AG09319 (cell line): ENCODE measurements around the gene GPHA2.

Experiments
- DNase-seq: peaks from one replicate; pipeline ENCODE4 v3.0.0-alpha.2; 2010; ENCODE audit warnings: low read depth; ENCODE audit errors: extremely low read depth
- TF ChIP-seq, protein P1 (sequence below): IDR thresholded peaks from 2 replicates; pipeline ENCODE4 v1.5.1; 2011; ENCODE audit warnings: low read depth, mild to moderate bottlenecking, inconsistent platforms, low read length, moderate library complexity

The GPHA2 gene

DNA sequence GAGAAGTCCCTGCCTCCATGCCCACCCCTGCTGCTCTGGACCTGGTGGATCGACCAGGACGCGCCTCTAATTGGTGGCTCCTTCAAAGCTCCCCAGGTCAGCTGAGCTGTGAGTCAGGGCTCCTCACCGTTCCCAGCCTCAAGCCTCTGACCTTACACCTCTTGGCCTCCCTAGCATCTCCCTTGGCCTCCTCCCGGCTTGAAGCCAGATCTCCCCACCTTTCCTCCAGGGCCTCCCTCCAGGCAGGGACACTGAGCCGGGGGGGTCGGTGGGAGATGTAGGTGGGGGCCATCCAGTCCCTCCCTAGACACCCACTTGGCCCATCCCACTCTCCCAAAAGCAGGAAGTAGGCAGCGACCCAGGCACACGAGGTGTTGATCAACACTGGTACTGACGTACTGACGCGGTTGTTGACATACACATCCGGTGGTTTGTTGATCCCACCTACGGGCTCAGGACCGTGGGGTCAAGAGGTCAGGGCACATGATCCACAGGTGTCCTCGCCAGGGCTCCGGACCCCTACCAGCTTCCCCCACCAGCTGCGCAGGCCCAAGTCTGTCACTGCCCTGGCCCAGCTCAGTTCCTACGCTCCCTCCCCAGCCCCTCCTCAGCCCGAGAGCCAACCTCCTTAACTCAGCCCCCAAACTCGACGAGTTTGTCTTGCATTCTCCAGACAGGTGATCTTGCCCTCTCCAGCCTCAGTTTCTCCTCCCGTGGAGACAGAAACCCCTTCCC is 19.5 kb downstream of the GPHA2 start:
- no peak for DNase-seq

DNA sequence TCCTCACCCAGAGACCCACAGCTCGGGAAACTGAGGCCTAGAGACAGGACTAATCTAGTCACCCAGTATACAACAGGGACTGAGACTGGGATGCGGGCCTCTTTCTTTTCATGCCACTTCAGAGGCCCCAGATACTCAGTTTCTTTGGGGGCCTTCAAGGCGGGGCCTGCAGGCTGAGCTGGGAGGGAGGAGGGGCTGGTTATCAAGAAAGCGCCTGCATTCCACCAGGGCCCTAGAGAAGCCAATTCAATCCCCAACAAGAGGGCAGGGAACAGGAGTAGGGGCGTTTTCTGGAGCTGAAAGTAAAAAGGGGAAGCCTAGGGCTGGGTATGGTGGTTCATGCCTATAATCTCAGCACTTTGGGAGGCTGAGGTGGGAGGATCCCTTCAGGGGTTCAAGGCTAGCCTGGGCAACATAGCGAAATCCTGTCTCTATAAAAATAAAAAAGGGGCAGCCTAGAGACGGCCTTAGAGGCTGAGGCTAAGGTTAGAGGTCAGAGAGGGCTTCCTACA is 20.3 kb downstream of the GPHA2 start:
- TF ChIP-seq, protein P1, sequence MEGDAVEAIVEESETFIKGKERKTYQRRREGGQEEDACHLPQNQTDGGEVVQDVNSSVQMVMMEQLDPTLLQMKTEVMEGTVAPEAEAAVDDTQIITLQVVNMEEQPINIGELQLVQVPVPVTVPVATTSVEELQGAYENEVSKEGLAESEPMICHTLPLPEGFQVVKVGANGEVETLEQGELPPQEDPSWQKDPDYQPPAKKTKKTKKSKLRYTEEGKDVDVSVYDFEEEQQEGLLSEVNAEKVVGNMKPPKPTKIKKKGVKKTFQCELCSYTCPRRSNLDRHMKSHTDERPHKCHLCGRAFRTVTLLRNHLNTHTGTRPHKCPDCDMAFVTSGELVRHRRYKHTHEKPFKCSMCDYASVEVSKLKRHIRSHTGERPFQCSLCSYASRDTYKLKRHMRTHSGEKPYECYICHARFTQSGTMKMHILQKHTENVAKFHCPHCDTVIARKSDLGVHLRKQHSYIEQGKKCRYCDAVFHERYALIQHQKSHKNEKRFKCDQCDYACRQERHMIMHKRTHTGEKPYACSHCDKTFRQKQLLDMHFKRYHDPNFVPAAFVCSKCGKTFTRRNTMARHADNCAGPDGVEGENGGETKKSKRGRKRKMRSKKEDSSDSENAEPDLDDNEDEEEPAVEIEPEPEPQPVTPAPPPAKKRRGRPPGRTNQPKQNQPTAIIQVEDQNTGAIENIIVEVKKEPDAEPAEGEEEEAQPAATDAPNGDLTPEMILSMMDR: no peak
- no peak for DNase-seq

More for the DNA sequence above, 19.5 kb downstream of the GPHA2 start:
- TF ChIP-seq, protein P1: no peak

DNA sequence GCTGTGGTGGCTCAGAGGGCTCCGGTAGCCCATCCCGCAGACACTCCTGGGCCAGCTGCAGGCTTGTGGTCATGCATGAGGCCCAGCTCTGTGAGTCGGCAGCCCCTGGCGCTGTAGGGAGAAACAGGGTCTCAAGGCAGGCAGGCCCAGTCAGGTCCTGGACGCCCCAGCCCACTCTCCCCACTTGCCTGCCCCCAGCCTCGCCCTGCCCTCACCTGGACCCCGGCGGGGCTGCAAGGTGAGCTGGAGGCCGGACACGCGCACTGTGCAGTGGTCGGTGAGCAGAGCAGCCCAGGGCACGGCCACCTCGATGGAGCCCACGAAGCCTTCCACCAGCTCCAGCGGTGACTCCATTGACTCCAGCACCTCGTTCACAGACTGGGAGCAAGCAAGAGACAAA is 21.6 kb downstream of the GPHA2 start:
- no peak for DNase-seq
- TF ChIP-seq, protein P1: no peak

DNA sequence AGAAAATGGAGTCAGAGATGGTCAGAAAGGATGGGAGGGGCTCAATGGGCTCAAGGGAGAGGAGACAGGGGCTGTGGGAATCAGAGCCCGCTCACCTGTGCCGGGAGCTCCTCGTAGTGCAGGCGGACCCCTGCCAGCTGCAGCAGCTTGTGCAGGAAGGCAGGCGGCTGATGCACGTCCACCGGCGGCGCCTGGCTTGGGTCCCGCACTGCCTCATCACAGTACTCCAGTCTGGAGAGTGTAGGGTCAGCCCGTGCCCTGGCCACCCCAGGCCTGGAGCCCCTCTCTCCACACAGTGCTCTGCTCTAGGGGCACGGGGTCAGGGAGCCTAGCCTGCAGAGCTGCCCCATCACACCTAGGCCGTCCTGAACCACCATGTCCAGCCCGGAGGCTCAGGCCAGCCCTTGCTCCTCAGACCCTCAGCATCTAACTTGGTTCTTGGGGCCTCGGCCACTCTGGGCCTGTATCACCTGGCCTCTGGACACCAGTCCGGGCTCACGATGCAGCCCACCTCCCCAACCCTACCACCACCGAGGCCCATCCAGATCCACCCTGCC is 22.4 kb downstream of the GPHA2 start:
- TF ChIP-seq, protein P1: no peak
- DNase-seq: no peak

DNA sequence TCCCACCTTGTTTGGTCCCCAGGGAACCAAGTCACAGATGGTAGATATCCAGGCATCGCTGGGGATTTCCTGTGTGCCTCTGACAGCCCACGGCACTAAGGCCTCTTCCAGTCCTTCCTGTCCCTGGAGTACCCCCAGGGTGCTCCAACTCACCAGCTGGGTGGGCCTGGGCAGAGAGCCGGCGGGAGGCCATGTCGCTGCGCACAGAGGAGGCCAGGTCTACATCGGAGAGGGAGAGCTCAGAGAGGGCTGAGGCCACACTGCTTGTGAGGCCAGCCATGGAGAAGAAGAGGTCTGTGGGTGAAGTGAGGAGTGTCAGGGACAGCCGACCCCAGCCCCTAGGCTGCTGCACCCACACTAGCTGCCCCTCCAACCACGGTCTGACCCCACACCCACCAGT is 24.0 kb downstream of the GPHA2 start:
- no peak for DNase-seq
- TF ChIP-seq, protein P1: no peak

DNA sequence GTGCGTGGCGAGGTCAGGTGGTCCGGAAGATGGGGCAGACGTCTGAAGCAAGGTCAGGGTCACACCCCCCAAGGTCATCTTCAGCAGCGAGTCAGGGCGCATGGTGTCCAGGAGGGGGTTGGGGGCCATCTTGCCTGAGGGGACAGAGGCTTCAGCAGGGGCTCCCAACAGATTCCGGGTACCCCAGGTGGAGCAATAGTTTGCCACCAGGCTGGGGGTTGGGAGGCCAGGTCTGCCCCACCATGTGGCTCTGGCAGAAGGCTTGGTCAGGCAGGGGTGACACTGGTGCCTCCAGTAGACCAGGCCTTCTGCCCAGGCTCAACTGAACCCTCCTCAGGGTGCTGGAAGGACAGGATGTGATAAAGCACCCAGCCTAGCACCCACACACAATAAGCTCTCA is 24.6 kb downstream of the GPHA2 start:
- TF ChIP-seq, protein P1: no peak
- DNase-seq: no peak

DNA sequence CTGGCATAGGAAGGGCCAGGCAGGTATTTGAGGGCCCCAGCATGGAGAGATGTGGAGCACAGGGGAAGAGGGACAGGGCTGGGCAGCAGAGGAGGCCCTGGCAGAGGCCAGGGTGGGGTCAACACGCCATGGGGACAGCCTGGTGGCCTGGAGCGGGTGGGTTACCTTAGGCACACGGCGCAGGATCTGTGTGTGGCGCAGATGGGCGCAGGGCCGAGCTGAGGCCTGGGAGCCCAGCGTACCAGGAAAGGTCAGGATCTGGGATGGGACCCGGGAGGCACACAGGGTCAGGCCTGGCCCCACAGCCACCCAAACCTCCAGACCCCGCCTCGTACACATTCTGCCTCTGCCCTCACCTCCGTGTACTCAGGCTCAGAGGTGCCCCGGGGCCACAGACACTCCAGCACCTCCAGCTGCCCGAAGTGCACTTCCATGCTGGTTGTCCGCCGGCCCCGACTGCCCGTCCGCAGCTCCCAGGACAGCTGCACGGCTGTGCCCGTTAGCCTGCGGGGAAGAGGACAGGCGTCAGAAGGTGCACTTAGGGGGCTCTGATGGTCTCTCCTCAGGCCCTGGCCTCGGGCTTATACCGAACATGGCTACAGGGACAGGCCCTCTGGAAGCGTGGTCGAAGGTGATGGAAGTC is 25.1 kb downstream of the GPHA2 start:
- TF ChIP-seq, protein P1: no peak
- DNase-seq: no peak
